ENCODE data around the gene GPR162.

GRCh38 chr12:6866163-6866919 lies 44.7 kb downstream of the GPR162 start:
- TF ChIP-seq SUZ12 (IDR thresholded peaks at IDR 0.05) (no peak), BHLHE40 (IDR thresholded peaks at IDR 0.05; ENCODE audit: borderline replicate concordance) (no peak), SP1 (IDR thresholded peaks at IDR 0.05) (no peak)
